H9 (cell line): Measurements from ENCODE around the gene PADI4. TPM values are rescaled to one million over a fixed set of nuclear protein-coding genes. Genes with fewer than 3 reads are reported as not detected.
A peak's percentile ranks its signal among the peaks of the same experiment; 100 is the strongest.

Experiments
- DNase-seq: peaks from one replicate; pipeline ENCODE4 v3.0.0-alpha.2; 2017
- H2AFZ ChIP-seq: one replicate; pipeline ENCODE4 v1.6.1; 2013; ENCODE audit warnings: mild to moderate bottlenecking, low read length, control low read depth, moderate library complexity
- H2AK5ac ChIP-seq: 2 replicates; pipeline ENCODE4 v1.6.1; 2013; ENCODE audit warnings: low read length, control low read depth, mixed read lengths; ENCODE audit not compliant: insufficient read length
- H2BK120ac ChIP-seq: one replicate; pipeline ENCODE4 v1.6.1; 2013; ENCODE audit warnings: low read depth, mild to moderate bottlenecking, low read length, control low read depth, inconsistent platforms; ENCODE audit not compliant: poor library complexity, severe bottlenecking
- H2BK12ac ChIP-seq: 2 replicates; pipeline ENCODE4 v1.6.1; 2013; ENCODE audit warnings: low read length, control low read depth, mixed read lengths, low read depth; ENCODE audit not compliant: insufficient read length
- H2BK15ac ChIP-seq: 2 replicates; pipeline ENCODE4 v1.6.1; 2013; ENCODE audit warnings: low read depth, low read length, control low read depth
- H2BK20ac ChIP-seq: one replicate; pipeline ENCODE4 v1.6.1; 2013; ENCODE audit warnings: low read depth, mild to moderate bottlenecking, low read length, control low read depth, inconsistent platforms; ENCODE audit not compliant: poor library complexity, severe bottlenecking
- H2BK5ac ChIP-seq: 2 replicates; pipeline ENCODE4 v1.6.1; 2013; ENCODE audit warnings: low read length, control low read depth, mixed read lengths; ENCODE audit not compliant: insufficient read length
- H3K14ac ChIP-seq: 2 replicates; pipeline ENCODE4 v1.6.1; 2013; ENCODE audit warnings: low read length, control low read depth; ENCODE audit not compliant: insufficient read depth
- H3K18ac ChIP-seq: 2 replicates; pipeline ENCODE4 v1.6.1; 2013; ENCODE audit warnings: low read depth, mild to moderate bottlenecking, mixed read lengths, low read length, control low read depth; ENCODE audit not compliant: insufficient read length
- H3K23ac ChIP-seq: 2 replicates; pipeline ENCODE4 v1.6.1; 2013; ENCODE audit warnings: low read length, control low read depth, mixed read lengths, low read depth; ENCODE audit not compliant: insufficient read length
- H3K23me2 ChIP-seq: 2 replicates; pipeline ENCODE4 v1.6.1; 2013; ENCODE audit warnings: low read depth, mild to moderate bottlenecking, mixed read lengths, low read length, control low read depth; ENCODE audit not compliant: insufficient read length, poor library complexity, severe bottlenecking
- H3K27ac ChIP-seq: 2 replicates; pipeline ENCODE4 v1.5.1; 2013; ENCODE audit warnings: low read length, control low read depth, mixed read lengths, low read depth; ENCODE audit not compliant: insufficient read length
- H3K27me3 ChIP-seq: 2 replicates; pipeline ENCODE4 v1.6.1; 2013; ENCODE audit warnings: low read length, control low read depth, inconsistent platforms; ENCODE audit not compliant: insufficient read depth
- H3K4ac ChIP-seq: 2 replicates; pipeline ENCODE4 v1.6.1; 2013; ENCODE audit warnings: low read depth, mild to moderate bottlenecking, control low read depth, inconsistent platforms, low read length, moderate library complexity
- H3K4me1 ChIP-seq: 2 replicates; pipeline ENCODE4 v1.6.1; 2013; ENCODE audit warnings: low read length, control low read depth, inconsistent platforms; ENCODE audit not compliant: insufficient read depth
- H3K4me2 ChIP-seq: 2 replicates; pipeline ENCODE4 v1.6.1; 2013; ENCODE audit warnings: low read length, control low read depth, mixed read lengths; ENCODE audit not compliant: insufficient read length, insufficient read depth
- H3K56ac ChIP-seq: 2 replicates; pipeline ENCODE4 v1.6.1; 2013; ENCODE audit warnings: low read depth, mild to moderate bottlenecking, mixed read lengths, low read length, control low read depth; ENCODE audit not compliant: insufficient read length
- H3K79me1 ChIP-seq: 2 replicates; pipeline ENCODE4 v1.6.1; 2013; ENCODE audit warnings: low read depth, mild to moderate bottlenecking, moderate library complexity, low read length, control low read depth, inconsistent platforms; ENCODE audit not compliant: insufficient read depth, poor library complexity, severe bottlenecking
- H3K79me2 ChIP-seq: 2 replicates; pipeline ENCODE4 v1.6.1; 2013; ENCODE audit warnings: low read length, control low read depth, inconsistent platforms; ENCODE audit not compliant: insufficient read depth
- H3K9ac ChIP-seq: 2 replicates; pipeline ENCODE4 v1.6.1; 2013; ENCODE audit warnings: low read length, control low read depth, mixed read lengths; ENCODE audit not compliant: insufficient read length; ENCODE audit errors: extremely low read depth
- H3K9me3 ChIP-seq: one replicate; pipeline ENCODE4 v1.6.1; 2013; ENCODE audit warnings: low read depth, low read length, inconsistent platforms; ENCODE audit not compliant: control insufficient read depth
- H3T11ph ChIP-seq: one replicate; pipeline ENCODE4 v1.6.1; 2013; ENCODE audit warnings: mild to moderate bottlenecking, low read length, control low read depth, inconsistent platforms
- H4K20me1 ChIP-seq: one replicate; pipeline ENCODE4 v1.6.1; 2013; ENCODE audit not compliant: control insufficient read depth, insufficient read length, insufficient read depth
- H4K5ac ChIP-seq: 2 replicates; pipeline ENCODE4 v1.6.1; 2013; ENCODE audit warnings: low read depth, mild to moderate bottlenecking, mixed read lengths, low read length, control low read depth; ENCODE audit not compliant: insufficient read length
- H4K8ac ChIP-seq: replicated peaks from 2 replicates; pipeline ENCODE4 v1.6.1; 2013; ENCODE audit warnings: low read length, control low read depth, mixed read lengths, low read depth; ENCODE audit not compliant: insufficient read length
- H4K91ac ChIP-seq: 2 replicates; pipeline ENCODE4 v1.6.1; 2013; ENCODE audit warnings: low read depth, mild to moderate bottlenecking, moderate library complexity, mixed read lengths, low read length, control low read depth; ENCODE audit not compliant: insufficient read length
- H3K27ac Mint-ChIP-seq, 3 experiments: 2 replicates in 2 of 3; 3 replicates in 1 of 3; pipeline ENCODE4 v1.8.0; 2020 to 2021; ENCODE audit warnings: mixed read lengths in 3 of 3, mild to moderate bottlenecking in 1 of 3, moderate library complexity in 1 of 3
- H3K27me3 Mint-ChIP-seq: 2 replicates; pipeline ENCODE4 v1.8.0; 2021; ENCODE audit warnings: low read depth, mild to moderate bottlenecking, moderate library complexity, mixed read lengths
- H3K36me3 Mint-ChIP-seq, 3 experiments: 2 replicates in 2 of 3; 3 replicates in 1 of 3; pipeline ENCODE4 v1.8.0; 2020 to 2021; ENCODE audit warnings: low read depth in 3 of 3, mixed read lengths in 3 of 3; ENCODE audit not compliant: insufficient read depth in 1 of 3
- H3K4me1 Mint-ChIP-seq, 2 experiments: 2 replicates each; pipeline ENCODE4 v1.8.0; 2020; ENCODE audit warnings: mixed read lengths in 2 of 2
- H3K4me3 Mint-ChIP-seq, 2 experiments: 2 replicates in 1 of 2; 3 replicates in 1 of 2; pipeline ENCODE4 v1.8.0; 2020 to 2021; ENCODE audit warnings: mild to moderate bottlenecking in 2 of 2, mixed read lengths in 2 of 2, moderate library complexity in 1 of 2
- H3K9me3 Mint-ChIP-seq, 2 experiments: 2 replicates in 1 of 2; 3 replicates in 1 of 2; pipeline ENCODE4 v1.8.0; 2020; ENCODE audit warnings: mild to moderate bottlenecking in 2 of 2, mixed read lengths in 2 of 2, moderate library complexity in 1 of 2
- WGBS: extraction: QIAGEN DNeasy Blood & Tissue Kit; methylation state at CpG from one replicate; pipeline ENCODE4 v1.1.7; 2013; ENCODE audit warnings: missing lambda C conversion rate, low lambda C conversion rate, mixed read lengths; ENCODE audit not compliant: insufficient read length; ENCODE audit errors: extremely low coverage; 5-methylcytosine and 5-hydroxymethylcytosine counted together
- total RNA-seq: library from RNA; stranded (reverse); gene quantifications from 2 replicates; pipeline ENCODE4 v1.2.1, GENCODE V29; 2021
- TF ChIP-seq, protein P1 (sequence below): fragments of 200-600 bp; sonication (generic); conservative IDR thresholded peaks from 3 replicates; pipeline ENCODE4 v1.8.0; 2021; ENCODE audit warnings: antibody characterized with exemption, mild to moderate bottlenecking

PADI4 gene
- total RNA-seq, 1 experiment from 2014 or later, result 0.13 TPM

DNA sequence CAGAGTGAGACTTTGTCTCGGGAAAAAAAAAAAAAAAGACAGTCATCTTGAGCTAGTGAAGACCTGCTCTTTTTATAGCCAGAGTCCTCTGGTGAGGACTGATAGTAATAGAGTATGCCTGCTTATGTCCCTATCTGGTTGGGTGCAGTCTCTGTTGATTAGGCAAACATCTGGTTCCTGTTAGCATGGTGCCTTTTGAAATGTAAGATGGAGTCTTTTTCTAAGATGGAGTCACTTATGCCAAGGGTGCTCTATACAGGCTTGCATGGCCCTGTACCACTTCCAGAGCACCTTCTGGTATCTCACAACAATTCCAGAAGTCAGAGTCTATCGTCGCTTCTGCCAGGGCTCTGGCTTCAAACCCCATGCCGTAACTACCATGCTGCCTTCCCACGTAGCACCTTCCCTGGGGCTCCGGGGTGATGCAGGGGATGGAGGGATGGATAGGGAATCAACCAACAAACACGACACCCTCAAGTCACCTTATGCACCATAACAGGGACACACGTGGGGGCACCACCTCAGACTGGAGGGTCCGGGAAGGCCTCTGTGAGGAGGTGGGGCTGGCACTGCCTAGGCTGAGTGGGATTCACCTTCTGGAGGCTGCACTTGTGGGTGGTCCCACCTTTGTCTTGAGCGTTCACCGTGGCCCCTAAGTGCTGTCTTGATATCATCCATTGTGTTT, 52.4 kb downstream of the PADI4 start:
- H3K4me2 ChIP-seq, result no peak overlapping the region
- TF ChIP-seq, protein P1, sequence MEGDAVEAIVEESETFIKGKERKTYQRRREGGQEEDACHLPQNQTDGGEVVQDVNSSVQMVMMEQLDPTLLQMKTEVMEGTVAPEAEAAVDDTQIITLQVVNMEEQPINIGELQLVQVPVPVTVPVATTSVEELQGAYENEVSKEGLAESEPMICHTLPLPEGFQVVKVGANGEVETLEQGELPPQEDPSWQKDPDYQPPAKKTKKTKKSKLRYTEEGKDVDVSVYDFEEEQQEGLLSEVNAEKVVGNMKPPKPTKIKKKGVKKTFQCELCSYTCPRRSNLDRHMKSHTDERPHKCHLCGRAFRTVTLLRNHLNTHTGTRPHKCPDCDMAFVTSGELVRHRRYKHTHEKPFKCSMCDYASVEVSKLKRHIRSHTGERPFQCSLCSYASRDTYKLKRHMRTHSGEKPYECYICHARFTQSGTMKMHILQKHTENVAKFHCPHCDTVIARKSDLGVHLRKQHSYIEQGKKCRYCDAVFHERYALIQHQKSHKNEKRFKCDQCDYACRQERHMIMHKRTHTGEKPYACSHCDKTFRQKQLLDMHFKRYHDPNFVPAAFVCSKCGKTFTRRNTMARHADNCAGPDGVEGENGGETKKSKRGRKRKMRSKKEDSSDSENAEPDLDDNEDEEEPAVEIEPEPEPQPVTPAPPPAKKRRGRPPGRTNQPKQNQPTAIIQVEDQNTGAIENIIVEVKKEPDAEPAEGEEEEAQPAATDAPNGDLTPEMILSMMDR, result no peak
- H3K23me2 ChIP-seq, result no peaks in the 10 kb centered on the region
- H2AK5ac ChIP-seq, result no peak overlapping the region
- H3K56ac ChIP-seq, result no peak overlapping the region
- H3K23ac ChIP-seq, result no peak overlapping the region
- DNase-seq, result peak; percentile 16
- Mint-ChIP-seq H3K4me1 (peaks cover 9 to 11% of the 10 kb centered on the region in 2 experiments; a peak in 3 of 4 replicates), H3K36me3 (no peaks in the 10 kb centered on the region), H3K4me3 (no peak overlapping the region), H3K27ac (no peak overlapping the region), H3K27me3 (no peaks in the 10 kb centered on the region; the same call in 1 of the 2 replicates), H3K9me3 (no peaks in the 10 kb centered on the region; a peak in 1 of 5 replicates)
- H3K27me3 ChIP-seq, result no peaks in the 10 kb centered on the region
- H3K79me2 ChIP-seq, result no peaks in the 10 kb centered on the region
- no peak overlapping the region for H4K8ac ChIP-seq
- no peak overlapping the region for H3K14ac ChIP-seq
- no peak overlapping the region for H2BK12ac ChIP-seq
- no peak overlapping the region for H2BK20ac ChIP-seq
- no peak overlapping the region for H4K91ac ChIP-seq
- H4K5ac ChIP-seq, result no peak overlapping the region
- H3K4ac ChIP-seq, result no peak overlapping the region
- no peak overlapping the region for H3K27ac ChIP-seq
- no peaks in the 10 kb centered on the region for H4K20me1 ChIP-seq
- no peak overlapping the region for H3K9ac ChIP-seq
- H3K79me1 ChIP-seq, result no peaks in the 10 kb centered on the region
- no peak overlapping the region for H3K18ac ChIP-seq
- no peaks in the 10 kb centered on the region for H3K9me3 ChIP-seq
- no peak overlapping the region for H2BK5ac ChIP-seq
- no peak overlapping the region for H2BK120ac ChIP-seq
- no CpG with 5 or more reads among the region's 11 CpGs for WGBS
- H3K4me1 ChIP-seq, result no peaks in the 10 kb centered on the region
- no peak overlapping the region for H2AFZ ChIP-seq
- no peak overlapping the region for H2BK15ac ChIP-seq
- H3T11ph ChIP-seq, result no peak overlapping the region
